SU-DHL-6 (cell line): Measurements from ENCODE around the gene CALML3.

ENCODE experiments used
- EZH2phosphoT487 ChIP-seq: fragments of 200-600 bp; sonication (generic), shearing (Covaris generic); conservative IDR thresholded peaks from 2 replicates; pipeline ENCODE4 v1.6.1; 2018; ENCODE audit warnings: mild to moderate bottlenecking, antibody characterized with exemption, low read length, moderate library complexity, mixed read lengths
- TF ChIP-seq, protein P1 (sequence below): fragments of 200-600 bp; sonication (generic); IDR thresholded peaks from one replicate; pipeline ENCODE4 v1.5.1; 2017; ENCODE audit warnings: antibody characterized with exemption, mild to moderate bottlenecking, low read length, moderate library complexity; ENCODE audit not compliant: insufficient read depth, poor library complexity, severe bottlenecking

DNA sequence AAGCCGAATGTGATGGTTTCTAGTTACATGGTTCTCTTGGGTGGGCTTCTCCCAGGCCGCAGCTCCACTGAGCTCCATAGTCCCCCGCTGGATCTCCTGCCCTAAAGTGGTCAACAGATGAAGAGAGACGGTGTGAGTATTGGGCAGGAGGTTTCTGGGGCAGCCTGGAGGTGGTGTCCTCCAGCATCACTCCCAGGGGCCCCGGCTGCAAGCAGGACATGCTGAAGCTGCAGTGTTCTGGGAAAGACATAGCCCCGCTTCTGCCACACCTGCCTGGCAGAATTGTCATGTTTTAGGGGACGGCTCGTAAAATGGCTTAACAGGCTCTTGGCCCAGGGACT, 40.4 kb downstream of the CALML3 start:
- TF ChIP-seq EZH2phosphoT487 = no peak
- TF ChIP-seq, protein P1, sequence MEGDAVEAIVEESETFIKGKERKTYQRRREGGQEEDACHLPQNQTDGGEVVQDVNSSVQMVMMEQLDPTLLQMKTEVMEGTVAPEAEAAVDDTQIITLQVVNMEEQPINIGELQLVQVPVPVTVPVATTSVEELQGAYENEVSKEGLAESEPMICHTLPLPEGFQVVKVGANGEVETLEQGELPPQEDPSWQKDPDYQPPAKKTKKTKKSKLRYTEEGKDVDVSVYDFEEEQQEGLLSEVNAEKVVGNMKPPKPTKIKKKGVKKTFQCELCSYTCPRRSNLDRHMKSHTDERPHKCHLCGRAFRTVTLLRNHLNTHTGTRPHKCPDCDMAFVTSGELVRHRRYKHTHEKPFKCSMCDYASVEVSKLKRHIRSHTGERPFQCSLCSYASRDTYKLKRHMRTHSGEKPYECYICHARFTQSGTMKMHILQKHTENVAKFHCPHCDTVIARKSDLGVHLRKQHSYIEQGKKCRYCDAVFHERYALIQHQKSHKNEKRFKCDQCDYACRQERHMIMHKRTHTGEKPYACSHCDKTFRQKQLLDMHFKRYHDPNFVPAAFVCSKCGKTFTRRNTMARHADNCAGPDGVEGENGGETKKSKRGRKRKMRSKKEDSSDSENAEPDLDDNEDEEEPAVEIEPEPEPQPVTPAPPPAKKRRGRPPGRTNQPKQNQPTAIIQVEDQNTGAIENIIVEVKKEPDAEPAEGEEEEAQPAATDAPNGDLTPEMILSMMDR = no peak
